GM23338 (cell line): ENCODE results near the gene SMARCA5. TPM values are rescaled to one million over a fixed set of nuclear protein-coding genes. Genes with fewer than 3 reads are reported as not detected.

Experiments
- ATAC-seq: fragments of 200-7000 bp; cut with Tn5 transposase; 3 replicates; pipeline ENCODE4 v1.9.1; 2020
- DNase-seq: peaks from one replicate; pipeline ENCODE4 v3.0.0-alpha.2; 2015; ENCODE audit warnings: low spot score
- H2AFZ ChIP-seq: fragments of 200-600 bp; sonication (generic); 2 replicates; pipeline ENCODE4 v1.8.0; 2016; ENCODE audit warnings: antibody characterized with exemption, mild to moderate bottlenecking, moderate library complexity
- H3F3A ChIP-seq: fragments of 200-600 bp; sonication (generic); replicated peaks from 2 replicates; pipeline ENCODE4 v1.8.0; 2017; ENCODE audit warnings: antibody characterized with exemption, mixed run types, low read depth
- H3K27ac ChIP-seq: fragments of 200-600 bp; sonication (generic); 2 replicates; pipeline ENCODE4 v1.6.1; 2016; ENCODE audit warnings: low read depth
- H3K27me3 ChIP-seq: fragments of 200-600 bp; sonication (generic); 2 replicates; pipeline ENCODE4 v1.8.0; 2016; ENCODE audit warnings: mild to moderate bottlenecking, mixed run types, moderate library complexity; ENCODE audit not compliant: insufficient read depth
- H3K36me3 ChIP-seq: fragments of 200-600 bp; sonication (generic); 2 replicates; pipeline ENCODE4 v1.8.0; 2016; ENCODE audit warnings: mild to moderate bottlenecking; ENCODE audit not compliant: insufficient read depth
- H3K4me1 ChIP-seq: fragments of 200-600 bp; sonication (generic); 2 replicates; pipeline ENCODE4 v1.8.0; 2016; ENCODE audit warnings: mild to moderate bottlenecking, moderate library complexity; ENCODE audit not compliant: insufficient read depth
- H3K4me2 ChIP-seq: fragments of 200-600 bp; sonication (generic); 2 replicates; pipeline ENCODE4 v1.7.1; 2017; ENCODE audit warnings: mixed run types
- H3K4me3 ChIP-seq: fragments of 200-600 bp; sonication (generic); 2 replicates; pipeline ENCODE4 v1.6.1; 2016; ENCODE audit warnings: mixed run types
- H3K79me2 ChIP-seq: fragments of 200-600 bp; sonication (generic); replicated peaks from 2 replicates; pipeline ENCODE4 v1.8.0; 2017; ENCODE audit warnings: mild to moderate bottlenecking; ENCODE audit not compliant: insufficient read depth
- H3K9me2 ChIP-seq: fragments of 200-600 bp; sonication (generic); 2 replicates; pipeline ENCODE4 v1.8.0; 2017; ENCODE audit not compliant: insufficient read depth
- H4K20me1 ChIP-seq: fragments of 200-600 bp; sonication (generic); replicated peaks from 2 replicates; pipeline ENCODE4 v1.8.0; 2017; ENCODE audit warnings: mild to moderate bottlenecking; ENCODE audit not compliant: insufficient read depth
- H3K27ac Mint-ChIP-seq: 2 replicates; pipeline ENCODE4 v1.8.0; 2020; ENCODE audit warnings: inconsistent platforms, mild to moderate bottlenecking, moderate library complexity, mixed read lengths
- H3K27me3 Mint-ChIP-seq: 3 replicates; pipeline ENCODE4 v1.8.0; 2022; ENCODE audit warnings: low read depth, mild to moderate bottlenecking, moderate library complexity, mixed read lengths, inconsistent platforms; ENCODE audit not compliant: insufficient read depth, poor library complexity
- H3K36me3 Mint-ChIP-seq: 3 replicates; pipeline ENCODE4 v1.8.0; 2021; ENCODE audit warnings: low read depth, mild to moderate bottlenecking, inconsistent platforms, moderate library complexity, mixed read lengths
- H3K4me1 Mint-ChIP-seq: 3 replicates; pipeline ENCODE4 v1.8.0; 2020; ENCODE audit warnings: mild to moderate bottlenecking, inconsistent platforms, mixed read lengths
- H3K4me3 Mint-ChIP-seq: 3 replicates; pipeline ENCODE4 v1.8.0; 2021; ENCODE audit warnings: moderate library complexity, mild to moderate bottlenecking, inconsistent platforms, mixed read lengths
- H3K9me3 Mint-ChIP-seq: 3 replicates; pipeline ENCODE4 v1.8.0; 2020; ENCODE audit warnings: moderate library complexity, mild to moderate bottlenecking, inconsistent platforms, mixed read lengths
- CREB1 ChIP-seq: fragments of 250-450 bp; sonication (Bioruptor Pico); IDR thresholded peaks from 2 replicates; pipeline ENCODE4 v1.5.0; 2020; ENCODE audit warnings: low read depth, mild to moderate bottlenecking, moderate library complexity
- EZH2 ChIP-seq: fragments of 200-600 bp; sonication (generic); IDR thresholded peaks from one replicate; pipeline ENCODE4 v1.8.0; 2017; ENCODE audit warnings: antibody characterized with exemption, mild to moderate bottlenecking, low read depth; ENCODE audit not compliant: unreplicated experiment
- NANOG ChIP-seq: IDR thresholded peaks from 2 replicates; pipeline ENCODE4 v1.6.1; 2016; ENCODE audit warnings: antibody characterized with exemption, borderline replicate concordance
- STAT1 ChIP-seq: IDR thresholded peaks from one replicate; pipeline ENCODE4 v1.6.1; 2016; ENCODE audit warnings: antibody characterized with exemption; ENCODE audit not compliant: unreplicated experiment
- ZNF462 ChIP-seq: fragments of 250-450 bp; sonication (Bioruptor Pico); IDR thresholded peaks from 2 replicates; pipeline ENCODE4 v1.5.0; 2020; ENCODE audit warnings: mild to moderate bottlenecking, moderate library complexity
- polyA plus RNA-seq: library from polyadenylated mRNA; unstranded; fragments of >200 nt; fragmentation: Nextera tagmentation; extraction: Ambion mirVana; gene quantifications from 2 replicates; pipeline ENCODE4 v1.2.1, GENCODE V29; 2016
- total RNA-seq: library from RNA; depleted of rRNA; stranded (reverse); fragments of >200 nt; shearing (Covaris generic); gene quantifications from 2 replicates; pipeline ENCODE4 v1.2.3, GENCODE V29; 2014

SMARCA5 gene
- total and polyA plus RNA-seq, 2 experiments from 2014 or later = 101 to 103 TPM

- Histone ChIP-seq H2AFZ (no peak overlapping the region), H3K36me3 (no peaks in the 10 kb centered on the region), H4K20me1 (no peaks in the 10 kb centered on the region), H3K4me2 (no peak overlapping the region), H3K79me2 (no peaks in the 10 kb centered on the region), H3K27me3 (no peaks in the 10 kb centered on the region), H3K27ac (no peak overlapping the region), H3K4me1 (no peaks in the 10 kb centered on the region), H3F3A (no peaks in the 10 kb centered on the region), H3K9me2 (no peaks in the 10 kb centered on the region), H3K4me3 (no peak overlapping the region)
- no peaks in the 10 kb centered on the region for H3K27me3 Mint-ChIP-seq
- no peak overlapping the region for H3K4me3 Mint-ChIP-seq
- no peaks in the 10 kb centered on the region for H3K36me3 Mint-ChIP-seq
- TF ChIP-seq CREB1 = no peak
- TF ChIP-seq NANOG = no peak
- TF ChIP-seq EZH2 = no peak
- no peak for TF ChIP-seq STAT1
- TF ChIP-seq ZNF462 (CRISPR knock-in tag) = no peak
- H3K9me3 Mint-ChIP-seq = no peaks in the 10 kb centered on the region; the same call in 2 of the 3 replicates
- H3K4me1 Mint-ChIP-seq = no peaks in the 10 kb centered on the region; the same call in 2 of the 3 replicates
- no peak overlapping the region for H3K27ac Mint-ChIP-seq
- ATAC-seq (no peak), DNase-seq (no peak)
Measured at GRCh38 chr4:143575331-143575730, 61.8 kb downstream of the SMARCA5 start.

GRCh38 chr4:143581331-143581946, 67.9 kb downstream of the SMARCA5 start:
- Histone ChIP-seq H3K79me2 (no peaks in the 10 kb centered on the region), H3K36me3 (no peaks in the 10 kb centered on the region), H3K4me2 (no peak overlapping the region), H3K4me1 (no peaks in the 10 kb centered on the region), H2AFZ (peak overlapping the region; percentile 52; the same call in 1 of the 2 replicates), H3K27ac (no peak overlapping the region), H3K9me2 (no peaks in the 10 kb centered on the region), H3K4me3 (no peak overlapping the region), H3F3A (no peaks in the 10 kb centered on the region), H4K20me1 (no peaks in the 10 kb centered on the region), H3K27me3 (no peaks in the 10 kb centered on the region)
- Mint-ChIP-seq H3K27me3 (no peaks in the 10 kb centered on the region), H3K36me3 (no peaks in the 10 kb centered on the region), H3K4me3 (no peak overlapping the region), H3K4me1 (no peaks in the 10 kb centered on the region; the same call in none of the 3 replicates), H3K27ac (no peak overlapping the region), H3K9me3 (peaks cover 5% of the 10 kb centered on the region; the same call in 1 of the 3 replicates)
- DNase-seq = peak; percentile 35
- ATAC-seq = peak; percentile 96
- no peak for TF ChIP-seq ZNF462 (CRISPR knock-in tag)
- no peak for TF ChIP-seq NANOG
